H1 (cell line): ENCODE measurements around the gene PPFIBP2.

Experiments
- CBX8 ChIP-seq: fragments of 300-800, 300-1000 bp; sonication (generic); IDR thresholded peaks from 2 replicates; pipeline ENCODE4 v1.7.1; 2016; ENCODE audit warnings: low read depth, low read length, borderline replicate concordance
- EZH2 ChIP-seq: fragments of 200-600 bp; sonication (generic); IDR thresholded peaks from 2 replicates; pipeline ENCODE4 v1.7.1; 2012; ENCODE audit warnings: low read depth, mild to moderate bottlenecking, moderate library complexity, low read length, inconsistent platforms; ENCODE audit not compliant: severe bottlenecking
- JUND ChIP-seq: IDR thresholded peaks from 2 replicates; pipeline ENCODE4 v1.6.1; 2011; ENCODE audit warnings: mild to moderate bottlenecking, improper control_type of control experiment, low read length
- POLR2A ChIP-seq, 2 experiments: IDR thresholded peaks; 1 replicate in 1 of 2; 2 replicates in 1 of 2; pipeline ENCODE4 v1.6.1; 2011; ENCODE audit warnings: low read depth in 2 of 2, low read length in 2 of 2, mild to moderate bottlenecking in 2 of 2; ENCODE audit errors: control extremely low read depth in 1 of 2
- POLR2AphosphoS5 ChIP-seq: IDR thresholded peaks from 2 replicates; pipeline ENCODE4 v1.6.1; 2011; ENCODE audit warnings: low read depth, low read length
- RFX5 ChIP-seq: IDR thresholded peaks from 2 replicates; pipeline ENCODE4 v1.6.1; 2011; ENCODE audit warnings: low read depth, low read length, improper control_type of control experiment, borderline replicate concordance
- SRF ChIP-seq: IDR thresholded peaks from 2 replicates; pipeline ENCODE4 v1.6.1; 2011; ENCODE audit warnings: mild to moderate bottlenecking, low read depth, low read length, moderate library complexity
- USF2 ChIP-seq: IDR thresholded peaks from 2 replicates; pipeline ENCODE4 v1.6.1; 2011; ENCODE audit warnings: low read length, improper control_type of control experiment
- ZNF274 ChIP-seq: IDR thresholded peaks from 2 replicates; pipeline ENCODE4 v1.7.0; 2012; ENCODE audit warnings: low read length, borderline replicate concordance; ENCODE audit errors: extremely low read depth
- TF ChIP-seq, protein P1 (sequence below): IDR thresholded peaks from 2 replicates; pipeline ENCODE4 v1.6.1; 2012; ENCODE audit warnings: inconsistent platforms
- TF ChIP-seq, protein P2 (sequence below), 3 experiments: IDR thresholded peaks; 1 replicate in 2 of 3; 2 replicates in 1 of 3; pipeline versions ENCODE4 v1.5.1 to v1.6.1; 2011; ENCODE audit warnings: low read length in 3 of 3, mild to moderate bottlenecking in 3 of 3, inconsistent platforms in 2 of 3, low read depth in 1 of 3, moderate library complexity in 1 of 3; ENCODE audit not compliant: insufficient read depth in 1 of 3; ENCODE audit errors: control extremely low read depth in 1 of 3

GRCh38 chr11:7595016-7595866 is 81.4 kb downstream of the PPFIBP2 start:
- TF ChIP-seq ZNF274 (no peak), JUND (no peak), EZH2 (no peak), RFX5 (no peak), POLR2AphosphoS5 (no peak), USF2 (no peak), SRF (no peak), CBX8 (no peak), POLR2A (IDR thresholded peaks at IDR 0.05; ENCODE audit: control extremely low read depth in 1 of 2, low read depth in 2 of 2, low read length in 2 of 2) (no peak)
- TF ChIP-seq, protein P1, sequence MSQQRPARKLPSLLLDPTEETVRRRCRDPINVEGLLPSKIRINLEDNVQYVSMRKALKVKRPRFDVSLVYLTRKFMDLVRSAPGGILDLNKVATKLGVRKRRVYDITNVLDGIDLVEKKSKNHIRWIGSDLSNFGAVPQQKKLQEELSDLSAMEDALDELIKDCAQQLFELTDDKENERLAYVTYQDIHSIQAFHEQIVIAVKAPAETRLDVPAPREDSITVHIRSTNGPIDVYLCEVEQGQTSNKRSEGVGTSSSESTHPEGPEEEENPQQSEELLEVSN = no peak
- TF ChIP-seq, protein P2, sequence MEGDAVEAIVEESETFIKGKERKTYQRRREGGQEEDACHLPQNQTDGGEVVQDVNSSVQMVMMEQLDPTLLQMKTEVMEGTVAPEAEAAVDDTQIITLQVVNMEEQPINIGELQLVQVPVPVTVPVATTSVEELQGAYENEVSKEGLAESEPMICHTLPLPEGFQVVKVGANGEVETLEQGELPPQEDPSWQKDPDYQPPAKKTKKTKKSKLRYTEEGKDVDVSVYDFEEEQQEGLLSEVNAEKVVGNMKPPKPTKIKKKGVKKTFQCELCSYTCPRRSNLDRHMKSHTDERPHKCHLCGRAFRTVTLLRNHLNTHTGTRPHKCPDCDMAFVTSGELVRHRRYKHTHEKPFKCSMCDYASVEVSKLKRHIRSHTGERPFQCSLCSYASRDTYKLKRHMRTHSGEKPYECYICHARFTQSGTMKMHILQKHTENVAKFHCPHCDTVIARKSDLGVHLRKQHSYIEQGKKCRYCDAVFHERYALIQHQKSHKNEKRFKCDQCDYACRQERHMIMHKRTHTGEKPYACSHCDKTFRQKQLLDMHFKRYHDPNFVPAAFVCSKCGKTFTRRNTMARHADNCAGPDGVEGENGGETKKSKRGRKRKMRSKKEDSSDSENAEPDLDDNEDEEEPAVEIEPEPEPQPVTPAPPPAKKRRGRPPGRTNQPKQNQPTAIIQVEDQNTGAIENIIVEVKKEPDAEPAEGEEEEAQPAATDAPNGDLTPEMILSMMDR (IDR thresholded peaks at IDR 0.05; ENCODE audit: control extremely low read depth in 1 of 3, insufficient read depth in 1 of 3, low read depth in 1 of 3, low read length in 3 of 3) = no peak
